HEK293 (cell line): ENCODE results near the gene BBLN.

Experiments
- CTCF ChIA-PET: fragments of 350-600 bp; formaldehyde crosslinking; extraction: SDS; loops from one replicate; lab custom pipeline; 2021; ENCODE audit warnings: antibody characterized with exemption; lab: Yijun Ruan, JAX
- POLR2A ChIA-PET: fragments of 300-600 bp; formaldehyde crosslinking; extraction: SDS; loops from one replicate; lab custom pipeline; 2020; ENCODE audit warnings: antibody characterized with exemption, inconsistent platforms; lab: Yijun Ruan, JAX
- H3K27ac ChIP-seq: fragments of 200-500 bp; sonication (Bioruptor generic); 2 replicates; pipeline ENCODE4 v1.5.1; 2014; ENCODE audit warnings: low read depth, low read length, control low read depth, inconsistent platforms; ENCODE audit errors: extremely low read depth
- H3K36me3 ChIP-seq, 2 experiments: fragments of 200-500 bp in 1 of 2; sonication (Bioruptor generic) in 1 of 2; 1 replicate in 1 of 2; 2 replicates in 1 of 2; pipeline ENCODE4 v1.5.1; 2014 to 2017; ENCODE audit warnings: inconsistent platforms in 2 of 2, low read length in 2 of 2; ENCODE audit not compliant: control insufficient read depth in 2 of 2, insufficient read depth in 1 of 2
- H3K4me1 ChIP-seq: fragments of 200-500 bp; sonication (Bioruptor generic); 2 replicates; pipeline ENCODE4 v1.5.1; 2014; ENCODE audit warnings: mild to moderate bottlenecking, low read length, inconsistent platforms; ENCODE audit not compliant: control insufficient read depth, insufficient read depth
- H3K4me3 ChIP-seq: 2 replicates; pipeline ENCODE4 v1.5.1; 2011; ENCODE audit warnings: low read depth, mild to moderate bottlenecking, control low read depth, low read length, moderate library complexity
- H3K9me3 ChIP-seq: fragments of 200-500 bp; sonication (Bioruptor generic); 2 replicates; pipeline ENCODE4 v1.5.1; 2014; ENCODE audit warnings: low read depth, low read length, inconsistent platforms; ENCODE audit not compliant: control insufficient read depth, insufficient read depth
- EGR2 ChIP-seq: fragments of 450-650 bp; formaldehyde crosslinking; IDR thresholded peaks from 2 replicates; pipeline ENCODE4 v1.5.1; 2016; ENCODE audit warnings: low read depth, missing biosample characterization, missing genetic modification characterization
- GLIS1 ChIP-seq: fragments of 450-650 bp; formaldehyde crosslinking; IDR thresholded peaks from 2 replicates; pipeline ENCODE4 v1.5.1; 2016; ENCODE audit warnings: missing biosample characterization, missing genetic modification characterization
- HOXC10 ChIP-seq: sonication (generic); formaldehyde crosslinking; IDR thresholded peaks from 2 replicates; pipeline ENCODE4 v1.8.1; 2023; ENCODE audit warnings: mild to moderate bottlenecking, missing genetic modification reagents
- MEIS1 ChIP-seq: sonication (generic); formaldehyde crosslinking; IDR thresholded peaks from 2 replicates; pipeline ENCODE4 v1.8.1; 2022; ENCODE audit warnings: missing genetic modification reagents, mild to moderate bottlenecking, borderline replicate concordance
- SP2 ChIP-seq: fragments of 450-650 bp; formaldehyde crosslinking; IDR thresholded peaks from 2 replicates; pipeline ENCODE4 v1.5.1; 2016; ENCODE audit warnings: missing biosample characterization, missing genetic modification characterization
- TCF7L2 ChIP-seq: IDR thresholded peaks from 2 replicates; pipeline ENCODE4 v1.6.1; 2011; ENCODE audit warnings: low read depth, mild to moderate bottlenecking, inconsistent platforms, low read length, moderate library complexity, borderline replicate concordance
- ZBTB48 ChIP-seq: fragments of 450-650 bp; formaldehyde crosslinking; IDR thresholded peaks from 2 replicates; pipeline ENCODE4 v1.5.1; 2016; ENCODE audit warnings: missing biosample characterization, missing genetic modification characterization
- ZFP3 ChIP-seq: fragments of 450-650 bp; formaldehyde crosslinking; IDR thresholded peaks from 2 replicates; pipeline ENCODE4 v1.5.1; 2016; ENCODE audit warnings: low read depth, missing biosample characterization, missing genetic modification characterization
- ZIC2 ChIP-seq: fragments of 450-650 bp; formaldehyde crosslinking; IDR thresholded peaks from 2 replicates; pipeline ENCODE4 v1.5.1; 2016; ENCODE audit warnings: missing biosample characterization, missing genetic modification characterization
- ZNF175 ChIP-seq: fragments of 450-650 bp; formaldehyde crosslinking; IDR thresholded peaks from 2 replicates; pipeline ENCODE4 v1.5.1; 2016; ENCODE audit warnings: missing biosample characterization, missing genetic modification characterization
- ZNF2 ChIP-seq: fragments of 450-650 bp; formaldehyde crosslinking; IDR thresholded peaks from 2 replicates; pipeline ENCODE4 v1.5.1; 2016; ENCODE audit warnings: missing biosample characterization, missing genetic modification characterization
- ZNF202 ChIP-seq: fragments of 450-650 bp; formaldehyde crosslinking; IDR thresholded peaks from 2 replicates; pipeline ENCODE4 v1.5.1; 2016; ENCODE audit warnings: missing biosample characterization, missing genetic modification characterization, borderline replicate concordance
- ZNF239 ChIP-seq: fragments of 450-650 bp; formaldehyde crosslinking; IDR thresholded peaks from 2 replicates; pipeline ENCODE4 v1.5.1; 2016; ENCODE audit warnings: missing biosample characterization, missing genetic modification characterization
- ZNF26 ChIP-seq: fragments of 450-650 bp; formaldehyde crosslinking; IDR thresholded peaks from 2 replicates; pipeline ENCODE4 v1.5.1; 2016; ENCODE audit warnings: missing biosample characterization, missing genetic modification characterization
- ZNF266 ChIP-seq: fragments of 450-650 bp; formaldehyde crosslinking; IDR thresholded peaks from 2 replicates; pipeline ENCODE4 v1.5.1; 2016; ENCODE audit warnings: missing biosample characterization, missing genetic modification characterization, low read depth
- ZNF280D ChIP-seq: fragments of 450-650 bp; formaldehyde crosslinking; IDR thresholded peaks from 2 replicates; pipeline ENCODE4 v1.5.1; 2016; ENCODE audit warnings: missing biosample characterization, missing genetic modification characterization
- ZNF341 ChIP-seq: fragments of 450-650 bp; formaldehyde crosslinking; IDR thresholded peaks from 2 replicates; pipeline ENCODE4; 2016; ENCODE audit warnings: low read depth, missing biosample characterization, missing genetic modification characterization
- ZNF354C ChIP-seq: fragments of 450-650 bp; formaldehyde crosslinking; IDR thresholded peaks from 2 replicates; pipeline ENCODE4 v1.5.1; 2016; ENCODE audit warnings: missing biosample characterization, missing genetic modification characterization, low read depth, borderline replicate concordance
- ZNF362 ChIP-seq: fragments of 450-650 bp; formaldehyde crosslinking; IDR thresholded peaks from 2 replicates; pipeline ENCODE4 v1.5.1; 2016; ENCODE audit warnings: missing biosample characterization, missing genetic modification characterization
- ZNF394 ChIP-seq: fragments of 450-650 bp; formaldehyde crosslinking; IDR thresholded peaks from 2 replicates; pipeline ENCODE4 v1.5.1; 2016; ENCODE audit warnings: missing biosample characterization, missing genetic modification characterization, mild to moderate bottlenecking, moderate library complexity, borderline replicate concordance
- ZNF433 ChIP-seq: fragments of 450-650 bp; formaldehyde crosslinking; IDR thresholded peaks from 2 replicates; pipeline ENCODE4 v1.5.1; 2016; ENCODE audit warnings: missing biosample characterization, missing genetic modification characterization, low read depth
- ZNF561 ChIP-seq: fragments of 450-650 bp; IDR thresholded peaks from 2 replicates; pipeline ENCODE4 v1.5.1; 2018; ENCODE audit warnings: missing biosample characterization, missing genetic modification characterization, borderline replicate concordance
- ZNF621 ChIP-seq: fragments of 450-650 bp; formaldehyde crosslinking; IDR thresholded peaks from 2 replicates; pipeline ENCODE4 v1.5.1; 2017; ENCODE audit warnings: missing biosample characterization, missing genetic modification characterization
- ZNF777 ChIP-seq: fragments of 450-650 bp; formaldehyde crosslinking; IDR thresholded peaks from 2 replicates; pipeline ENCODE4 v1.5.1; 2017; ENCODE audit warnings: missing biosample characterization, missing genetic modification characterization, borderline replicate concordance
- ZSCAN4 ChIP-seq: fragments of 450-650 bp; formaldehyde crosslinking; IDR thresholded peaks from 2 replicates; pipeline ENCODE4 v1.5.1; 2017; ENCODE audit warnings: missing biosample characterization, missing genetic modification characterization
- ZXDB ChIP-seq: fragments of 450-650 bp; formaldehyde crosslinking; IDR thresholded peaks from 2 replicates; pipeline ENCODE4 v1.5.1; 2016; ENCODE audit warnings: missing biosample characterization, missing genetic modification characterization

BBLN gene

GRCh38 chr9:128145536-128145935, 14.5 kb upstream of the BBLN start:
- Histone ChIP-seq H3K27ac (no peak overlapping the region), H3K9me3 (no peaks in the 10 kb centered on the region), H3K4me3 (no peak overlapping the region), H3K36me3 (no peaks in the 10 kb centered on the region), H3K4me1 (no peaks in the 10 kb centered on the region)
- CTCF ChIA-PET: interaction anchor here (0.6 to 1.2 kb wide), 3 partner anchors 15 to 202 kb away, joined by 3 to 5 read pairs (median 5); no protein-coding TSS in a partner anchor
- TF ChIP-seq ZNF2 (no peak), ZNF354C (tag by site-specific recombination) (no peak), GLIS1 (tag by site-specific recombination) (no peak), ZXDB (tag by site-specific recombination) (no peak), HOXC10 (CRISPR knock-in tag) (no peak), ZNF362 (tag by site-specific recombination) (no peak), ZNF561 (tag by site-specific recombination) (no peak), EGR2 (tag by site-specific recombination) (no peak), ZSCAN4 (no peak)
- POLR2A ChIA-PET: no interaction called here

GRCh38 chr9:128145951-128146351, 14.1 kb upstream of the BBLN start:
- ChIA-PET CTCF (interaction anchor here (0.5 to 1.2 kb wide), 4 partner anchors 16 to 203 kb away, joined by 3 to 5 read pairs (median 4); no protein-coding TSS in a partner anchor), POLR2A (no interaction called here)
- TF ChIP-seq ZNF777 (tag by site-specific recombination) (no peak), TCF7L2 (no peak), ZNF266 (tag by site-specific recombination) (no peak), SP2 (no peak), ZNF175 (tag by site-specific recombination) (no peak), ZIC2 (tag by site-specific recombination) (peak; percentile 62), ZNF621 (tag by site-specific recombination) (no peak), MEIS1 (CRISPR knock-in tag) (no peak)
- no peaks in the 10 kb centered on the region for H3K4me1 ChIP-seq
- no peaks in the 10 kb centered on the region for H3K36me3 ChIP-seq
- H3K4me3 ChIP-seq: no peak overlapping the region
- no peaks in the 10 kb centered on the region for H3K9me3 ChIP-seq
- no peak overlapping the region for H3K27ac ChIP-seq

- H3K36me3 ChIP-seq: no peaks in the 10 kb centered on the region
- no peak overlapping the region for H3K27ac ChIP-seq
- H3K9me3 ChIP-seq: no peaks in the 10 kb centered on the region
- ChIA-PET CTCF (interaction anchor here (0.5 to 1.2 kb wide), 5 partner anchors 16 to 286 kb away, joined by 3 to 5 read pairs (median 3); no protein-coding TSS in a partner anchor), POLR2A (interaction anchor here (0.6 kb wide), 1 partner anchor 615 kb away, joined by 3 read pairs; no protein-coding TSS in a partner anchor)
- no peak overlapping the region for H3K4me3 ChIP-seq
- no peaks in the 10 kb centered on the region for H3K4me1 ChIP-seq
- TF ChIP-seq TCF7L2: no peak
- TF ChIP-seq ZNF2: no peak
- no peak for TF ChIP-seq ZBTB48 (tag by site-specific recombination)
- no peak for TF ChIP-seq ZNF280D (tag by site-specific recombination)
- no peak for TF ChIP-seq ZNF26 (tag by site-specific recombination)
- TF ChIP-seq ZNF202 (tag by site-specific recombination): no peak
- TF ChIP-seq ZNF394 (tag by site-specific recombination): no peak
- TF ChIP-seq ZFP3 (tag by site-specific recombination): no peak
- no peak for TF ChIP-seq ZNF239
- no peak for TF ChIP-seq ZNF341 (tag by site-specific recombination)
- no peak for TF ChIP-seq ZNF433
Observed at GRCh38 chr9:128146591-128147120, 13.4 kb upstream of the BBLN start.
